Liver (tissue), 9 donors: Measurements from ENCODE around the gene TFAP2D. TPM values are rescaled to one million over a fixed set of nuclear protein-coding genes. Genes with fewer than 3 reads are reported as not detected.

Experiments
- DNase-seq: peaks from one replicate; pipeline ENCODE4 v3.0.0-alpha.2; 2017; ENCODE audit warnings: low spot score
- H3K27ac ChIP-seq, 2 donors: one replicate each; pipeline ENCODE4 v1.7.0; 2013; ENCODE audit warnings: inconsistent platforms in 2 of 2, low read length in 2 of 2, control low read depth in 1 of 2, low read depth in 1 of 2, mild to moderate bottlenecking in 1 of 2
- H3K27me3 ChIP-seq, 4 donors: one replicate each; pipeline versions ENCODE4 v1.6.1 to v1.7.0; 2013; ENCODE audit warnings: low read length in 3 of 4, inconsistent platforms in 1 of 4, mild to moderate bottlenecking in 1 of 4, moderate library complexity in 1 of 4; ENCODE audit not compliant: control insufficient read depth in 4 of 4, insufficient read depth in 4 of 4
- H3K36me3 ChIP-seq, 4 donors: one replicate each; pipeline versions ENCODE4 v1.6.1 to v1.7.0; 2013; ENCODE audit warnings: low read length in 3 of 4, mild to moderate bottlenecking in 3 of 4, low read depth in 1 of 4, moderate library complexity in 1 of 4; ENCODE audit not compliant: control insufficient read depth in 4 of 4, insufficient read depth in 3 of 4
- H3K4me1 ChIP-seq, 4 donors: one replicate each; pipeline versions ENCODE4 v1.6.1 to v1.7.0; 2013; ENCODE audit warnings: low read length in 3 of 4, mild to moderate bottlenecking in 3 of 4, moderate library complexity in 1 of 4; ENCODE audit not compliant: control insufficient read depth in 4 of 4, insufficient read depth in 4 of 4
- H3K4me3 ChIP-seq, 3 donors: one replicate each; pipeline versions ENCODE4 v1.6.1 to v1.7.0; 2013; ENCODE audit warnings: low read length in 3 of 3, control low read depth in 1 of 3, low read depth in 1 of 3, mild to moderate bottlenecking in 1 of 3
- H3K9ac ChIP-seq, 2 donors: one replicate each; pipeline ENCODE4 v1.7.0; 2013; ENCODE audit warnings: low read length in 2 of 2, mild to moderate bottlenecking in 2 of 2, moderate library complexity in 2 of 2, control low read depth in 1 of 2, low read depth in 1 of 2
- H3K9me3 ChIP-seq, 4 donors: one replicate each; pipeline versions ENCODE4 v1.6.1 to v1.7.0; 2013; ENCODE audit warnings: low read length in 3 of 4; ENCODE audit not compliant: control insufficient read depth in 4 of 4
- ATF3 ChIP-seq: IDR thresholded peaks from 2 replicates; pipeline ENCODE4 v1.6.1; 2016; ENCODE audit warnings: antibody characterized with exemption
- CTCF ChIP-seq: fragments of 150-350 bp; IDR thresholded peaks from 2 replicates; pipeline ENCODE4 v1.5.1; 2017; ENCODE audit warnings: improper control_type of control experiment, low read depth, low read length; ENCODE audit not compliant: missing input control
- EGR1 ChIP-seq, 2 donors: IDR thresholded peaks; 2 replicates each; pipeline ENCODE4 v1.6.1; 2016 to 2018; ENCODE audit warnings: antibody characterized with exemption in 2 of 2, low read depth in 2 of 2
- FOXA1 ChIP-seq: IDR thresholded peaks from 2 replicates; pipeline ENCODE4 v1.6.1; 2016; ENCODE audit warnings: antibody characterized with exemption
- FOXA2 ChIP-seq: IDR thresholded peaks from 2 replicates; pipeline ENCODE4 v1.6.1; 2016; ENCODE audit warnings: antibody characterized with exemption
- GABPA ChIP-seq, 2 donors: IDR thresholded peaks in 1 of 2; conservative IDR thresholded peaks in 1 of 2; 2 replicates each; pipeline ENCODE4 v1.6.1; 2016; ENCODE audit warnings: antibody characterized with exemption in 2 of 2, mild to moderate bottlenecking in 1 of 2, moderate library complexity in 1 of 2
- HNF4A ChIP-seq, 2 donors: conservative IDR thresholded peaks; 2 replicates each; pipeline ENCODE4 v1.6.1; 2016; ENCODE audit warnings: antibody characterized with exemption in 2 of 2, mild to moderate bottlenecking in 2 of 2
- HNF4G ChIP-seq: IDR thresholded peaks from 2 replicates; pipeline ENCODE4 v1.6.1; 2016; ENCODE audit warnings: antibody characterized with exemption
- JUND ChIP-seq, 2 donors: IDR thresholded peaks; 2 replicates each; pipeline ENCODE4 v1.6.1; 2016; ENCODE audit warnings: antibody characterized with exemption in 2 of 2
- NR2F2 ChIP-seq: IDR thresholded peaks from 2 replicates; pipeline ENCODE4 v1.6.1; 2016; ENCODE audit warnings: antibody characterized with exemption
- RAD21 ChIP-seq, 2 donors: IDR thresholded peaks; 2 replicates each; pipeline ENCODE4 v1.6.1; 2016; ENCODE audit warnings: antibody characterized with exemption in 2 of 2, mild to moderate bottlenecking in 2 of 2
- REST ChIP-seq: IDR thresholded peaks from 2 replicates; pipeline ENCODE4 v1.6.1; 2016; ENCODE audit warnings: antibody characterized with exemption, mild to moderate bottlenecking
- RXRA ChIP-seq, 2 donors: IDR thresholded peaks; 2 replicates each; pipeline ENCODE4 v1.6.1; 2017 to 2018; ENCODE audit warnings: antibody characterized with exemption in 2 of 2, mild to moderate bottlenecking in 1 of 2
- TAF1 ChIP-seq: conservative IDR thresholded peaks from 2 replicates; pipeline ENCODE4 v1.6.1; 2016; ENCODE audit warnings: antibody characterized with exemption, mild to moderate bottlenecking
- YY1 ChIP-seq: IDR thresholded peaks from 2 replicates; pipeline ENCODE4 v1.6.1; 2016; ENCODE audit warnings: antibody characterized with exemption, mild to moderate bottlenecking
- WGBS: extraction: QIAGEN DNeasy Blood & Tissue Kit; methylation state at CpG from one replicate; pipeline ENCODE4 v1.1.7; 2013; 5-methylcytosine and 5-hydroxymethylcytosine counted together
- polyA plus RNA-seq, 2 donors: library from polyadenylated mRNA; stranded (reverse) in 1 of 2; unstranded in 1 of 2; fragments of 200-250 nt in 1 of 2; fragments of >200 nt in 1 of 2; fragmentation: Nextera tagmentation in 1 of 2; extraction: Ambion mirVana in 1 of 2; gene quantifications; one replicate each; pipeline versions ENCODE4 v1.2.1 to v1.2.3, GENCODE V29; 2013 to 2015
- total RNA-seq, 2 donors: library from RNA; depleted of rRNA; stranded (reverse); fragments of >200 nt; gene quantifications; one replicate each; pipeline ENCODE4 v1.2.3, GENCODE V29; 2014
- donor health status: healthy.
- donor health status: healthy.
- donor health status: healthy.
- donor health status: healthy.
- donor health status: healthy.

TFAP2D gene
- total and polyA plus RNA-seq, 4 donors: not detected

GRCh38 chr6:50816115-50816675 is 102.9 kb downstream of the TFAP2D start:
- Histone ChIP-seq H3K27me3 (peaks cover 0 to 7% (median 3%) of the 10 kb centered on the region in 4 donors), H3K4me1 (peaks cover 9 to 18% (median 14%) of the 10 kb centered on the region in 4 donors), H3K4me3 (peak overlapping the region; percentile 59 to 81 (median 81)), H3K36me3 (no peaks in the 10 kb centered on the region), H3K9me3 (no peaks in the 10 kb centered on the region), H3K27ac (no peak overlapping the region), H3K9ac (peak overlapping the region; percentile 78 to 88)
- peak; percentile 78 for DNase-seq
- no peak for TF ChIP-seq YY1
- TF ChIP-seq ATF3: no peak
- no peak for TF ChIP-seq TAF1
- no peak for TF ChIP-seq REST
- TF ChIP-seq FOXA1: no peak
- TF ChIP-seq EGR1 (IDR thresholded peaks at IDR 0.05; ENCODE audit: low read depth in 2 of 2): peak; percentile 24 to 75
- TF ChIP-seq CTCF: peak; percentile 85
- peak; percentile 90 to 91 for TF ChIP-seq RAD21 (IDR thresholded peaks at IDR 0.05)
- no peak for TF ChIP-seq NR2F2
- WGBS: under 1% methylated on average over 14 of the region's 14 CpGs

GRCh38 chr6:50816947-50817645 is 103.8 kb downstream of the TFAP2D start:
- no peak overlapping the region for H3K27ac ChIP-seq
- no peak overlapping the region for H3K9ac ChIP-seq
- TF ChIP-seq HNF4G (no peak), JUND (IDR thresholded peaks at IDR 0.05) (no peak), ATF3 (no peak), CTCF (no peak), REST (no peak), GABPA (IDR thresholded peaks at IDR 0.05 in 1 of 2, conservative IDR thresholded peaks at IDR 0.05 in 1 of 2) (no peak), FOXA1 (no peak), YY1 (no peak), RXRA (IDR thresholded peaks at IDR 0.05) (no peak), NR2F2 (no peak), HNF4A (conservative IDR thresholded peaks at IDR 0.05) (no peak), RAD21 (IDR thresholded peaks at IDR 0.05) (no peak), EGR1 (IDR thresholded peaks at IDR 0.05; ENCODE audit: low read depth in 2 of 2) (no peak), FOXA2 (no peak)

More at GRCh38 chr6:50816947-50817645, 103.8 kb downstream of the TFAP2D start:
- H3K4me3 ChIP-seq: no peak overlapping the region
- H3K27me3 ChIP-seq: peaks cover 0 to 15% (median 6%) of the 10 kb centered on the region in 4 donors
- 13% methylated on average over 15 of the region's 15 CpGs for WGBS
- no peaks in the 10 kb centered on the region for H3K9me3 ChIP-seq
- peaks cover 9 to 18% (median 14%) of the 10 kb centered on the region in 4 donors for H3K4me1 ChIP-seq
- no peak for DNase-seq
- H3K36me3 ChIP-seq: no peaks in the 10 kb centered on the region
